Activated B cell treated with CpG ODN at 0.5 μM for 24 hours (primary cell): ENCODE measurements around the gene WDR4. TPM values are rescaled to one million over a fixed set of nuclear protein-coding genes. Genes with fewer than 3 reads are reported as not detected.

Experiments
- ATAC-seq: fragments of 200-7000 bp; cut with Tn5 transposase; one replicate; pipeline ENCODE4 v1.10.0; 2021; ENCODE audit warnings: low read depth, mild to moderate bottlenecking, moderate library complexity
- CTCF ChIA-PET: fragments of 350-600 bp; sonication (Branson Sonifier 250); formaldehyde crosslinking; loops from one replicate; lab custom pipeline; 2021; ENCODE audit warnings: antibody characterized with exemption; lab: Charles Lee
- POLR2A ChIA-PET: fragments of 350-600 bp; sonication (Branson Sonifier 250); formaldehyde crosslinking; loops from one replicate; lab custom pipeline; 2021; ENCODE audit warnings: antibody characterized with exemption; lab: Charles Lee
- DNase-seq: peaks from one replicate; pipeline ENCODE4 v3.0.0; 2022
- H3K27ac Mint-ChIP-seq: one replicate; pipeline ENCODE4 v1.8.0; 2020; ENCODE audit warnings: mixed read lengths
- H3K27me3 Mint-ChIP-seq: one replicate; pipeline ENCODE4 v1.8.0; 2021; ENCODE audit warnings: mixed read lengths
- H3K36me3 Mint-ChIP-seq: one replicate; pipeline ENCODE4 v1.8.0; 2021; ENCODE audit warnings: low read depth, mixed read lengths
- H3K4me1 Mint-ChIP-seq: one replicate; pipeline ENCODE4 v1.8.0; 2021; ENCODE audit warnings: mixed read lengths
- H3K4me3 Mint-ChIP-seq: one replicate; pipeline ENCODE4 v1.8.0; 2020; ENCODE audit warnings: mild to moderate bottlenecking, mixed read lengths
- H3K9me3 Mint-ChIP-seq: one replicate; pipeline ENCODE4 v1.8.0; 2020; ENCODE audit warnings: mixed read lengths
- intact Hi-C: fragments of 100-400 bp; cut with micrococcal nuclease; formaldehyde crosslinking; loops from one replicate; pipeline ENCODE4 v1.15.1; 2024
- total RNA-seq: library from RNA; stranded (reverse); gene quantifications from 2 replicates; pipeline ENCODE4 v1.2.3, GENCODE V29; 2022
- TF ChIP-seq, protein P1 (sequence below): fragments of 200-600 bp; IDR thresholded peaks from one replicate; pipeline ENCODE4 v1.8.0; 2022; ENCODE audit warnings: antibody characterized with exemption, mild to moderate bottlenecking

WDR4 gene
- total RNA-seq, 1 donor from 2014 or later: 60.5 TPM

DNA sequence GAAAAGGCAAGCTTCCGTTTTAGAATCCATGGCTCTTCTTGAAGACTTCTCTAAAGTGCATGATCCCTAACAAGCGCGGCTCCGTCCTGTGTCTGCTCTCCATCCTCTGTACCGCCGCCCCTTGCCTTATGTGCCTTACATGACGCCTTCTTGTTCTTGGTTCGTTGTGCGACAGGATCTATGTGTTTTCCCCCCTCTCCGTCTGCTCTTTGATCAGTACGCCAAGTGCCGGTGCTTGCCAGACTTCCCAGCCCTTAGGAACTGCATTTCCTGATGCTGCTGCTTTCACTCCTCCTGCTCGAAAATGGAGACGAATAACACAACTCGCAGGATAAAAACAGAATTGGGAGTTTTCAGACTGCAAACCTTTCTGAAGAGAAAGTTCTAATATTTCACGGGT lies 26.9 kb upstream of the WDR4 start:
- H3K36me3 Mint-ChIP-seq: peaks cover 67% of the 10 kb centered on the region
- no peak overlapping the region for H3K27ac Mint-ChIP-seq
- no peak for DNase-seq
- intact Hi-C loops: no loop called here
- no peak overlapping the region for H3K4me3 Mint-ChIP-seq
- no peak for ATAC-seq
- ChIA-PET POLR2A (no interaction called here), CTCF (no interaction called here)
- no peaks in the 10 kb centered on the region for H3K4me1 Mint-ChIP-seq
- TF ChIP-seq, protein P1, sequence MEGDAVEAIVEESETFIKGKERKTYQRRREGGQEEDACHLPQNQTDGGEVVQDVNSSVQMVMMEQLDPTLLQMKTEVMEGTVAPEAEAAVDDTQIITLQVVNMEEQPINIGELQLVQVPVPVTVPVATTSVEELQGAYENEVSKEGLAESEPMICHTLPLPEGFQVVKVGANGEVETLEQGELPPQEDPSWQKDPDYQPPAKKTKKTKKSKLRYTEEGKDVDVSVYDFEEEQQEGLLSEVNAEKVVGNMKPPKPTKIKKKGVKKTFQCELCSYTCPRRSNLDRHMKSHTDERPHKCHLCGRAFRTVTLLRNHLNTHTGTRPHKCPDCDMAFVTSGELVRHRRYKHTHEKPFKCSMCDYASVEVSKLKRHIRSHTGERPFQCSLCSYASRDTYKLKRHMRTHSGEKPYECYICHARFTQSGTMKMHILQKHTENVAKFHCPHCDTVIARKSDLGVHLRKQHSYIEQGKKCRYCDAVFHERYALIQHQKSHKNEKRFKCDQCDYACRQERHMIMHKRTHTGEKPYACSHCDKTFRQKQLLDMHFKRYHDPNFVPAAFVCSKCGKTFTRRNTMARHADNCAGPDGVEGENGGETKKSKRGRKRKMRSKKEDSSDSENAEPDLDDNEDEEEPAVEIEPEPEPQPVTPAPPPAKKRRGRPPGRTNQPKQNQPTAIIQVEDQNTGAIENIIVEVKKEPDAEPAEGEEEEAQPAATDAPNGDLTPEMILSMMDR: no peak
- H3K9me3 Mint-ChIP-seq: no peaks in the 10 kb centered on the region
- H3K27me3 Mint-ChIP-seq: no peaks in the 10 kb centered on the region

DNA sequence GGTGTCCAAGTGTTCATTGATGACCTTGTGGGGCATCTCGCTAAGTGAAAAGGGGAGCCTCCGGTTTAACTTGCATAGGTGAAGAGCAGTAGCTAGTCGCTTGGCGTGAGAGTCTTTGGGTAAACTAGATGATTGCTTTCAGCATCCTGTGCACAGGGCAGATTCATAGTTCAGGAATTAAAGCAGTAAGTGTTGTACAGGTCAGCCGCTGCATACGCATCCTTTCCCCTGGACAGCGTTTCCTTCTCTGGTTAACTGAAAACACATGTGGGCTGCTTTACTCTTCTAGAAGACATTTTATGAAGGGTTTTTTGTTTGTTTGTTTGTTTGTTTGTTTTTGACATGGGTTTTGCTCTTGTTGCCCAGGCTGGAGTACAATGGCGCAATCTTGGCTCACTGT lies 25.9 kb upstream of the WDR4 start:
- ChIA-PET CTCF (no interaction called here), POLR2A (no interaction called here)
- no peaks in the 10 kb centered on the region for H3K4me1 Mint-ChIP-seq
- no peak overlapping the region for H3K27ac Mint-ChIP-seq
- DNase-seq (no peak), ATAC-seq (no peak)
- TF ChIP-seq, protein P1: no peak
- no peaks in the 10 kb centered on the region for H3K27me3 Mint-ChIP-seq
- intact Hi-C loops: no loop called here
- peaks cover 67% of the 10 kb centered on the region for H3K36me3 Mint-ChIP-seq
- H3K4me3 Mint-ChIP-seq: no peak overlapping the region
- H3K9me3 Mint-ChIP-seq: no peaks in the 10 kb centered on the region

DNA sequence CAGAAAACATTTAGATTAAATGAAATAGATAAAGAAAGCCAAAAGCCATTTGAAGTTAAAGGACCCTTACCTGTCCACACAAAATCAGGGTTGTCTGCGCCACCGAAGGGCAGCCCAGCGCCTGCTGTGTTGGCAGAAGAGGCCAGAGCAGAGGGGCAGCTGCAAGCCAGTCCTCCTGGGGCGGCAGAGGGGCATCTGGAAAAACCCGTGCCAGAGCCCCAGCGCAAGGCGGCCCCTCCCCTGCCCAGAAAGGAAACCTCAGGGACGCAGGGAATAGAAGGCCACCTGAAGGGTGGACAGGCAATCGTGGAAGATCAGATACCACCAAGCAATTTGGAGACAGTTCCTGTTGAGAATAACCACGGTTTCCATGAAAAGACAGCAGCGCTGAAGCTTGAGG lies 24.5 kb upstream of the WDR4 start:
- peaks cover 61% of the 10 kb centered on the region for H3K36me3 Mint-ChIP-seq

DNA sequence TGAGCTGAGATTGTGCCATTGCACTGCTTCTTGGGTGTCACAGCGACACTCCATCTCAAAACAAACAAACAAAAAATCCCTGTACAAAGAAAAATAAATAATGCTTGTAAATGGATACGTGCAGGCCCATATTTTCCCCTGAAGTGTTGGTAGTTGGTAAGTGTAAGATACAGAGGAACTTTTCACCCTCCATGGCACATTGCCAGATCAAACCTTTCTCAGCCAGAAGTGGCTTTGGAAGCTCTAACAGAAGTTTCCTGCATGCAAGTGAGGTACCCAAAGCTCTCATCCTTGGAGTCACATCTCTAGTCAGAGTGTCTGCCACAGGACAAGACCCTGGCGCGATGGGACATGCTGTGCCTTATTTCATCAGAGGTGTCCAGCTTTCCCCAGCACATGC lies 21.1 kb upstream of the WDR4 start:
- H3K27ac Mint-ChIP-seq: no peak overlapping the region
- intact Hi-C loops: no loop called here
- no peak for DNase-seq
- peaks cover 60% of the 10 kb centered on the region for H3K36me3 Mint-ChIP-seq
- H3K27me3 Mint-ChIP-seq: no peaks in the 10 kb centered on the region
- H3K4me3 Mint-ChIP-seq: no peak overlapping the region
- H3K4me1 Mint-ChIP-seq: no peaks in the 10 kb centered on the region
- no peaks in the 10 kb centered on the region for H3K9me3 Mint-ChIP-seq
- CTCF ChIA-PET: no interaction called here
- ATAC-seq: no peak
- TF ChIP-seq, protein P1: no peak
- POLR2A ChIA-PET: no interaction called here

More for the DNA sequence above, 24.5 kb upstream of the WDR4 start:
- Mint-ChIP-seq H3K4me3 (no peak overlapping the region), H3K9me3 (no peaks in the 10 kb centered on the region), H3K27ac (no peak overlapping the region), H3K4me1 (no peaks in the 10 kb centered on the region), H3K27me3 (no peaks in the 10 kb centered on the region)
- POLR2A ChIA-PET: no interaction called here
- intact Hi-C loops: no loop called here
- no peak for ATAC-seq
- CTCF ChIA-PET: no interaction called here
- TF ChIP-seq, protein P1: no peak
- no peak for DNase-seq

DNA sequence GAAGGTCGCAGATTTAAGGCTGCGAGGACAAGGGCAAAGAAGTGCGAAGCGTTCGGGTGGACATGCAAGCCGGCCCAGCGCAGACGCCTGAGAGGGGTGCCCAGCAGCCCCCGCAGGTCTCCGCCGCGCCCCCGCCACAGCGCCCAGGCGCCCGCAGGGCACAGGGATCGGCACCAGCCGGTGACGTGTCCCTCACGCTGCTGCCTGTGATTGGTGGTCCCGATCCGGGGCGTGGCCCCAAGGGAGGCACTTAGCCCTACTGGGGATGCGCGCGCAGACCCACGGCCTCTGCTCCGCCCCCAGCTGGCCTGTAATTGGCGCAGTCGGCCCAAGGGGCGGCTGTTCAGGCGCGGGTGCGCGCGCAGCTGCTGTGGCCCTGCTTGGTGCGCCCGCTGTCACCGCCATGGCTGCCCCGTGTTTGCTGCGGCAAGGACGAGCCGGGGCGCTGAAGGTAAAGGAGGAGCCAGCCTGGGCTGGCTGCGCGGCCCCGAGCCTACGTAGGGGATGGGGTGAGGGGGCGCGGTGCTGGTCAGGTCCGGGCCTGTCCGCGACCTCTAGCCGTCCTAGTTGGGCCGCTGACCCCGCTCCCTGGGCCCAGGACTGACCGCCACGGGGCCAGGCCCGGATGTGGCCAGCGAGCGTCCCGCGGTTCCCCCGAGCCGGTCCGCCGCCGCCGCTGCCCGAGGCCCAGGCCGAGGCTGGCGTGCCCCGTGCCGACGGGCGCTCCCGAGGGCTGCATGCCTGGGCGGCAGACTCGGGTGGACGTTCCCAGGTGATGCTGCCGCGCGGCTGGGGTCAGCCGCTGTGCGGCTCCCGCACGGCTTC lies 13.8 kb upstream of the WDR4 start, which contains the start of gene NDUFV3:
Gene NDUFV3, plus strand, starts transcription at position 379 of the 825 bp plus-strand sequence. Its CDS starts 25 bp downstream, at position 404.
- Mint-ChIP-seq H3K9me3 (no peaks in the 10 kb centered on the region), H3K4me1 (peaks cover 13% of the 10 kb centered on the region), H3K36me3 (peaks cover 15% of the 10 kb centered on the region), H3K27me3 (no peaks in the 10 kb centered on the region), H3K27ac (peak within 1 kb of the TSS; percentile 90), H3K4me3 (peak within 1 kb of the TSS; percentile 87)
- ATAC-seq: peak; percentile 96
- DNase-seq: peak; percentile 96
- CTCF ChIA-PET: interaction anchor here (0.7 to 1.1 kb wide), 2 partner anchors 299 to 584 kb away, joined by 3 read pairs; no protein-coding TSS in a partner anchor
- TF ChIP-seq, protein P1: no peak
- intact Hi-C loops: loop anchor here (1.0 to 2.0 kb wide), 4 partner anchors 14 to 896 kb away; partner anchors contain the start of genes PKNOX1, RRP1 and WDR4
- POLR2A ChIA-PET: interaction anchor here (0.5 to 3.1 kb wide), 8 partner anchors 12 to 179 kb away, joined by 3 to 39 read pairs (median 6); partner anchors contain the start of genes PKNOX1 and WDR4
